ENCODE data around the gene TBC1D1. TPM values are rescaled to one million over a fixed set of nuclear protein-coding genes. Genes with fewer than 3 reads are reported as not detected.

TBC1D1 gene
- total RNA-seq, 1 experiment from 2014 or later, result 42.6 TPM

DNA sequence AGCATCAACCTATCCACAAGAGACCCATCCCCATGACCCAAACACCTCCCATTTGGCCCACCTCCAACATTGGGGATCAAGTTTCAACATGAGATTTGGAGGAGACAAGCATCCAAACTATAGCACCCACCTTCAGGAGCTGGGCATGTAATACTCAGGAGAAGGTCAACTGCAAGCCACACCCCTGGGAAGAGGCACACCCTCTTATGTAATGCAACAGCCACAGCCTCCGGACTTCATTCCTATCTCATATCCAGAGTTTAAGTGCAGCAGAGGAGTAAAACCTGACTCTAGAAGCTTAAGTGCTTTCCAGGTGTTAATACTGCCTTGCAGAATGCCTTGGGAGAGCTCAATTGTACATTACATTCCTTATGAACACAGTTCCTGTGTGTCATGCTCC, 266.7 kb downstream of the TBC1D1 start:
- H3K9me3 ChIP-seq (ENCODE audit: low read depth, low read length, poor library complexity, severe bottlenecking), result no peaks in the 10 kb centered on the region
- ChIA-PET POLR2A (ENCODE audit: low non-redundant PET) (no interaction called here), CTCF (no interaction called here)
- no TSS peak for BruUV-seq (replicated peaks)
- no peak overlapping the region for H3K27ac ChIP-seq (ENCODE audit: low read depth, low read length, poor library complexity, severe bottlenecking)
- no peak overlapping the region for H3K4me3 ChIP-seq (ENCODE audit: low read depth, low read length, poor library complexity, severe bottlenecking)
- no peaks in the 10 kb centered on the region for H3K27me3 ChIP-seq (replicated peaks; ENCODE audit: insufficient read depth, low read depth, low read length, poor library complexity)
- peak; percentile 39 for DNase-seq (ENCODE audit: low spot score)
- TF ChIP-seq, protein P1, sequence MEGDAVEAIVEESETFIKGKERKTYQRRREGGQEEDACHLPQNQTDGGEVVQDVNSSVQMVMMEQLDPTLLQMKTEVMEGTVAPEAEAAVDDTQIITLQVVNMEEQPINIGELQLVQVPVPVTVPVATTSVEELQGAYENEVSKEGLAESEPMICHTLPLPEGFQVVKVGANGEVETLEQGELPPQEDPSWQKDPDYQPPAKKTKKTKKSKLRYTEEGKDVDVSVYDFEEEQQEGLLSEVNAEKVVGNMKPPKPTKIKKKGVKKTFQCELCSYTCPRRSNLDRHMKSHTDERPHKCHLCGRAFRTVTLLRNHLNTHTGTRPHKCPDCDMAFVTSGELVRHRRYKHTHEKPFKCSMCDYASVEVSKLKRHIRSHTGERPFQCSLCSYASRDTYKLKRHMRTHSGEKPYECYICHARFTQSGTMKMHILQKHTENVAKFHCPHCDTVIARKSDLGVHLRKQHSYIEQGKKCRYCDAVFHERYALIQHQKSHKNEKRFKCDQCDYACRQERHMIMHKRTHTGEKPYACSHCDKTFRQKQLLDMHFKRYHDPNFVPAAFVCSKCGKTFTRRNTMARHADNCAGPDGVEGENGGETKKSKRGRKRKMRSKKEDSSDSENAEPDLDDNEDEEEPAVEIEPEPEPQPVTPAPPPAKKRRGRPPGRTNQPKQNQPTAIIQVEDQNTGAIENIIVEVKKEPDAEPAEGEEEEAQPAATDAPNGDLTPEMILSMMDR (conservative IDR thresholded peaks at IDR 0.05; ENCODE audit: low read depth, low read length), result no peak
- TF ChIP-seq EZH2 (IDR thresholded peaks at IDR 0.05; ENCODE audit: borderline replicate concordance, low read depth, low read length, poor library complexity, severe bottlenecking), result no peak
- intact Hi-C loops (cut with micrococcal nuclease; ENCODE audit: unreplicated experiment), result no loop called here
- peaks cover 10% of the 10 kb centered on the region for H3K4me1 ChIP-seq (ENCODE audit: insufficient read depth, low read length, poor library complexity, severe bottlenecking)
- no peaks in the 10 kb centered on the region for H3K36me3 ChIP-seq (ENCODE audit: insufficient read depth, low read length, poor library complexity, severe bottlenecking)

DNA sequence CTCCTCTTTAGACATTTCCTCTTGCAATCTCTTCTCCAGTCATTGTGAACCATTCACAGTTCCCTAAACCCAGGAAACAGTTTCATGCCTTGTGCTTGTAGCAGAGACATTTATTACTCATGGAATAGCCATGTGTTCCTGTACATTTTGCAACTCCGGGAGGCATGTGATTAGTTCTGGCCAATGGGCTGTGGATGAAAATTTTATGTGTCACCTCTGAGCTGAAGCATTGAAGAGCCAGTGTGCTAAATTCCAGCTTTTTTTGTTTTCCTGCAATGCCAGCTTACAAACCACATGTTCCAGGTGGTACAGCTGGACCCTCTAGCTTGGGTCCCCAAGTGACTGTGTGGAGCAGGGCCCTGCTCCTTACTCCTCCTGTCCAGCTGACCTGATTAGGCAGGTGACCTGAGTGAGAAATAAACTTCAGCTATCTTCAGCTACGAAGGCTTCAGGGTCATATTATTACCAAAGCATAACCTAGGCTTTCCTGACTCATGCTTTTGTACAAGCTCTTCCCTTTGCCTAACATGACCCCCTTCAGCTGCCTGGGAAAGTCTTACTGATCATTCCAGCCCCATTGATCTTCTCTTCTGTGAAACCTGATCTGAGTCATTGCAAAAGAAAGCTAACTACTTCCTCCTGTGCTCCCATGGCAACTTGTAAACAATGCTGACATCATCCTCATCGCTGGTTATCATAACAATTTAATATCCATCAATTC, 269.8 kb downstream of the TBC1D1 start:
- Histone ChIP-seq H3K4me3 (ENCODE audit: low read depth, low read length, poor library complexity, severe bottlenecking) (no peak overlapping the region), H3K27ac (ENCODE audit: low read depth, low read length, poor library complexity, severe bottlenecking) (no peak overlapping the region), H3K9me3 (ENCODE audit: low read depth, low read length, poor library complexity, severe bottlenecking) (peaks cover 4% of the 10 kb centered on the region), H3K27me3 (replicated peaks; ENCODE audit: insufficient read depth, low read depth, low read length, poor library complexity) (no peaks in the 10 kb centered on the region), H3K36me3 (ENCODE audit: insufficient read depth, low read length, poor library complexity, severe bottlenecking) (no peaks in the 10 kb centered on the region), H3K4me1 (ENCODE audit: insufficient read depth, low read length, poor library complexity, severe bottlenecking) (peaks cover 10% of the 10 kb centered on the region)
- no peak for TF ChIP-seq EZH2 (IDR thresholded peaks at IDR 0.05; ENCODE audit: borderline replicate concordance, low read depth, low read length, poor library complexity, severe bottlenecking)
- TF ChIP-seq, protein P1 (conservative IDR thresholded peaks at IDR 0.05; ENCODE audit: low read depth, low read length), result no peak
- peak; percentile 55 for DNase-seq (ENCODE audit: low spot score)
- BruUV-seq (replicated peaks), result no TSS peak
- intact Hi-C loops (cut with micrococcal nuclease; ENCODE audit: unreplicated experiment), result no loop called here
- ChIA-PET POLR2A (ENCODE audit: low non-redundant PET) (no interaction called here), CTCF (no interaction called here)

DNA sequence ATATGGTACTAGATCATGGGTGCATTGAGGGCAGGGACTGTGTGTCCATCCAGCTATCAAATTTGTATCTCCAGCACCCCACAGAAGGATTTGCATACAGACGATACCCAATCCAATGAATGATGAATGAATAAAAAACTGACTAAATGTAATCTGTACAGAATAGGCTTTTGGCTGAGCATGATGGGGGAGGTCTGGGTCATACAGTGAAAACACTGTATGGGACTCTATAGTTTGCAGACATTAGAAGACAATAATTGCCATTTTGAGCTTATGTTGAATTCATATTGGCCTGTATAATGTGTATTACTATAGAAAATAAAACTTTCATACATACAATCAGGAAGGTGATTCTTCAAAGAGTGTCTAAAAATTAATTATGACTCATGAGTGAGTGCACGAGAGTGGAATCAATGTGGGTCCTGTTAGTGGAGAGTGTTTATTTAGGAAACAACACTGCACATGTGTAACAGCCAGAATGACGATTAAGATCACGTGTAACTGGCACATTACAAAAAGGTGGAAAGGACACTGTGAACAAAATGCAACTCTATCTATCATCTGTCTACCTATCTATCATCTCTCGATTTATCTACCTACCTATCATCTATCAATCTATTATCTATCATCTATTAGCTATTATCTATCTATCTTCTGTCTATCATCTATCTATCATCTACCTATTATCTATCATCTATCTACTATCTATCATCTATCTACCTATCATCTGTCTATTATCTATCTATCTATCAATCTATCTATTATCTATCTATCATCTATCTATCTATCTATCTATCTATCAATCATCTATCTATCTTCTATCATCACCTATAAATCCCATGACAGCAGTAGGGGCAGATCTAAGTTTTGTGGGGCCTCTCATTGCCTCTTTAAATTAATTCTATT, 270.6 kb downstream of the TBC1D1 start:
- CTCF ChIA-PET, result no interaction called here
- intact Hi-C loops (cut with micrococcal nuclease; ENCODE audit: unreplicated experiment), result no loop called here

More for the DNA sequence above, 270.6 kb downstream of the TBC1D1 start:
- H3K36me3 ChIP-seq (ENCODE audit: insufficient read depth, low read length, poor library complexity, severe bottlenecking), result no peaks in the 10 kb centered on the region
- H3K4me3 ChIP-seq (ENCODE audit: low read depth, low read length, poor library complexity, severe bottlenecking), result no peak overlapping the region
- POLR2A ChIA-PET (ENCODE audit: low non-redundant PET), result no interaction called here
- DNase-seq (ENCODE audit: low spot score), result no peak
- H3K4me1 ChIP-seq (ENCODE audit: insufficient read depth, low read length, poor library complexity, severe bottlenecking), result peaks cover 15% of the 10 kb centered on the region
- TF ChIP-seq EZH2 (IDR thresholded peaks at IDR 0.05; ENCODE audit: borderline replicate concordance, low read depth, low read length, poor library complexity, severe bottlenecking), result no peak
- TF ChIP-seq, protein P1 (conservative IDR thresholded peaks at IDR 0.05; ENCODE audit: low read depth, low read length), result no peak
- peaks cover 4% of the 10 kb centered on the region for H3K9me3 ChIP-seq (ENCODE audit: low read depth, low read length, poor library complexity, severe bottlenecking)
- no peak overlapping the region for H3K27ac ChIP-seq (ENCODE audit: low read depth, low read length, poor library complexity, severe bottlenecking)
- no peaks in the 10 kb centered on the region for H3K27me3 ChIP-seq (replicated peaks; ENCODE audit: insufficient read depth, low read depth, low read length, poor library complexity)
- no TSS peak for BruUV-seq (replicated peaks)
